Measurements from ENCODE around the gene SHISAL2A. TPM values are rescaled to one million over a fixed set of nuclear protein-coding genes. Genes with fewer than 3 reads are reported as not detected.
A peak's percentile ranks its signal among the peaks of the same experiment; 100 is the strongest.

Gene SHISAL2A
- total RNA-seq, 4 donors from 2014 or later, result 0.88 to 7.4 (median 1.7) TPM; not detected in 1

DNA sequence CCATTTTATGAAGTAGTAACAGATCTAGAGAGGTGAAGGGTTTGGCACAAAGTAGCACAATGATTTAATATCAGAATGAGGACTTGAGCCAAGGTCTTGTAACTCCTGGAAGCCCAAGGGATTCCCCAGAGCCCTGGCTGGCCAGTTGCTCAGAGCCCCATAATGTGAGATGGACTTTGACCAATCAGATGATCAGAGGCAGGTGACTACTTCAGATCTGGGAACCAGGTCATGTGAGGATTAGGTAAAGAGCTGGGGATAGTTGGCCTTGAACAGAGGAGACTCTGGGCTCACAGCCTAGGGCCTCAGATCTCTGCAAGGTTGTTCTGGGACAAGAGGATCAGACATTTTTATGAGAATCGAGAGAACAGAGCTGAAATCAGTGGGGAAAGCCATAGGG, 18.9 kb downstream of the SHISAL2A start:
- H3K27ac ChIP-seq, result no peak overlapping the region

DNA sequence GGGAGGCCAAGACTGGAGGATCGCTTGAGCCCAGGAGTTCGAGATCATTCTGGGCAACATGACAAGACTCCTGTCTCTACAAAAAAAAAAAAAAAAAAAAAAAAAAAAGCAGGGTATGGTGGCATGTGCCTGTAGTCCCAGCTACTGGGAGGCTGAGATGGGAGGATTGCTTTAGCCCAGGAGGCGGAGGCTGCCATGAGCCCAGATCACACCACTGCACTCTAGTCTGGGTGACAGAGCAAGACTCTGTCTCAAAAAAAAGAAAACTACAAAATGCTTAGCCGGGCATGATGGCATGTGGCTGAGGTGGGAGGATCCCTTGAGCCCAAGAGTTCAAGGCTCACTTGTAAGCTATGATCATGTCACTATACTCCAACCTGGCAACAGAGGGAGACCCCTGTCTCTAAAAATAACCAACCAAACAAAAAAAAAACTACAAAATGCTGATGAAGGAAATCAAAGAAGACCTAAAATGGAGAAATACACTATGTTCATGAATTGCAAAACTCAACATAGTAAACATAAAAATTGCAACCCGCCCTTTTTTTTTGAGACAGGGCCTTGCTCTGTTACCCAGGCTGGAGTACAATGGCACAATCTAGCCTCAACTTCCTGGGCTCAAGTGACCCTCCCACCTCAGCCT, 20.4 kb downstream of the SHISAL2A start:
- Histone ChIP-seq H3K36me3 (no peaks in the 10 kb centered on the region), H3K4me1 (no peaks in the 10 kb centered on the region), H3K9me3 (no peaks in the 10 kb centered on the region), H3K4me3 (no peak overlapping the region), H3K27ac (no peak overlapping the region), H3K27me3 (no peaks in the 10 kb centered on the region)
- peak in 1 of 3 donors; percentile 18 for DNase-seq
- TF ChIP-seq, protein P1, sequence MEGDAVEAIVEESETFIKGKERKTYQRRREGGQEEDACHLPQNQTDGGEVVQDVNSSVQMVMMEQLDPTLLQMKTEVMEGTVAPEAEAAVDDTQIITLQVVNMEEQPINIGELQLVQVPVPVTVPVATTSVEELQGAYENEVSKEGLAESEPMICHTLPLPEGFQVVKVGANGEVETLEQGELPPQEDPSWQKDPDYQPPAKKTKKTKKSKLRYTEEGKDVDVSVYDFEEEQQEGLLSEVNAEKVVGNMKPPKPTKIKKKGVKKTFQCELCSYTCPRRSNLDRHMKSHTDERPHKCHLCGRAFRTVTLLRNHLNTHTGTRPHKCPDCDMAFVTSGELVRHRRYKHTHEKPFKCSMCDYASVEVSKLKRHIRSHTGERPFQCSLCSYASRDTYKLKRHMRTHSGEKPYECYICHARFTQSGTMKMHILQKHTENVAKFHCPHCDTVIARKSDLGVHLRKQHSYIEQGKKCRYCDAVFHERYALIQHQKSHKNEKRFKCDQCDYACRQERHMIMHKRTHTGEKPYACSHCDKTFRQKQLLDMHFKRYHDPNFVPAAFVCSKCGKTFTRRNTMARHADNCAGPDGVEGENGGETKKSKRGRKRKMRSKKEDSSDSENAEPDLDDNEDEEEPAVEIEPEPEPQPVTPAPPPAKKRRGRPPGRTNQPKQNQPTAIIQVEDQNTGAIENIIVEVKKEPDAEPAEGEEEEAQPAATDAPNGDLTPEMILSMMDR (IDR thresholded peaks at IDR 0.05), result no peak
- TF ChIP-seq POLR2A (IDR thresholded peaks at IDR 0.05), result no peak

More for the DNA sequence above, 18.9 kb downstream of the SHISAL2A start:
- Histone ChIP-seq H3K9me3 (no peaks in the 10 kb centered on the region), H3K27me3 (no peaks in the 10 kb centered on the region), H3K4me1 (no peaks in the 10 kb centered on the region), H3K4me3 (no peak overlapping the region), H3K36me3 (no peaks in the 10 kb centered on the region)
- peak in 1 of 3 donors; percentile 67 for DNase-seq
- TF ChIP-seq POLR2A (IDR thresholded peaks at IDR 0.05), result no peak
- TF ChIP-seq, protein P1 (IDR thresholded peaks at IDR 0.05), result no peak

DNA sequence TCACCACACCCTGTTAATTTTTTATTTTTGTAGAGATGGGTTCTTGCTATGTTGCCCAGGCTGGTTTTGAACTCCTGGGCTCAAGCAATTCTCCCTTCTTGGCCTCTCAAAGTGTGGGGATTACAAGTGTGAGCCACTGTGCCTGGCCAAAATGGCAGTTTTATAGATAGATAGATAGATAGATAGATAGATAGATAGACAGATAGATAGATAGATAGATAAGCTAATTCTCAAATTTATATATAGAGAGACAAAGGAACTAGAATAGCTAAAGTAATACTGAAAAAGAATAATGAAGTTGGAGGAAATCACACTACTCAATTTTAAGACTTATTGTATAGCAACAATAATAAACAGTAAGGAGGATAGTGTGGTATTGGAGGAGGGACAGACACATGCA, 21.1 kb downstream of the SHISAL2A start:
- Histone ChIP-seq H3K4me1 (no peaks in the 10 kb centered on the region), H3K27me3 (no peaks in the 10 kb centered on the region), H3K4me3 (no peak overlapping the region), H3K9me3 (no peaks in the 10 kb centered on the region), H3K36me3 (no peaks in the 10 kb centered on the region), H3K27ac (no peak overlapping the region)
- DNase-seq, result peak in 1 of 3 donors; percentile 4
- TF ChIP-seq, protein P1 (IDR thresholded peaks at IDR 0.05), result no peak
- TF ChIP-seq POLR2A (IDR thresholded peaks at IDR 0.05), result no peak

DNA sequence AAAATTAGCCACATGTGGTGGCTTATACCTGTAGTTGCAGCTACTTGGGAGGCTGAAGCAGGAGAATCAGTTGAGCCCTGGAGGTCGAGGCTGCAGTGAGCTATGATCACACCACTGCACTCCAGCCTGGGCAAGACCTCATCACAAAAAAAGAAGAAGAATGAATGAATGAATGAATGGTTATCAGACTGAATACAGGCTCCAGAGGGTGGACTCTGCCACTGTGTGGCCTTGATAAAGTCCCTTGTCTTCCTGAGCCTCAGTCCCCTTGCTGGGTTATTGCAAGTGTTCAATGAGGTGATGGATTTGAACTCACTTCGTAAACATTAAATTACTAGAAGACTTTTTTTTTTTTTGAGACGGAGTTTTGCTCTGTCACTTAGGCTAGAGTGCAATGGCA, 24.7 kb downstream of the SHISAL2A start:
- H3K4me3 ChIP-seq, result no peak overlapping the region
- H3K4me1 ChIP-seq, result no peaks in the 10 kb centered on the region
- H3K36me3 ChIP-seq, result no peaks in the 10 kb centered on the region
- H3K27me3 ChIP-seq, result no peaks in the 10 kb centered on the region
- DNase-seq, result no peak
- H3K27ac ChIP-seq, result no peak overlapping the region
- TF ChIP-seq, protein P1 (IDR thresholded peaks at IDR 0.05), result no peak
- no peak for TF ChIP-seq POLR2A (IDR thresholded peaks at IDR 0.05)
- no peaks in the 10 kb centered on the region for H3K9me3 ChIP-seq

DNA sequence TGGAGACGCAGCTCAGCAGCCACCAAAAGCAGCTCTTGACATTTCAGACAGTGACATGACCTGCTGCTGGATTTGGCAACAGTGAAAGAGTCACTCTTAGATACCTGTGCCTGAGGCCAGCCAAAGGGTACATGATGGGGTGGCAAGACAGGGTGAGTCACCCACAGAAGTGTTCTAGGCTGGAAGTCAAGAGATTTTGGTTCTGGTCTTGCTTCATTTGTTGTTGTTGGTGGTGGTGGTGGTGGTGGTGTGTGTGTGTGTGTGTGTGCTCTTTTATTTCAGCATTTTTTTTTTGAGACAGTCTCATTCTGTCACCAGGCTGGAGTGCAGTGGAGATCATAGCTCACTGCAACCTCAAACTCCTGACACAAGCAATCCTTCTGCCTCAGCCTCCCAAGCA, 25.8 kb downstream of the SHISAL2A start:
- Histone ChIP-seq H3K4me1 (no peaks in the 10 kb centered on the region), H3K36me3 (no peaks in the 10 kb centered on the region), H3K27ac (no peak overlapping the region), H3K4me3 (no peak overlapping the region), H3K9me3 (no peaks in the 10 kb centered on the region), H3K27me3 (no peaks in the 10 kb centered on the region)
- no peak for DNase-seq
- TF ChIP-seq POLR2A (IDR thresholded peaks at IDR 0.05), result no peak
- TF ChIP-seq, protein P1 (IDR thresholded peaks at IDR 0.05), result no peak
